IPS-15b (cell line): Measurements from ENCODE around the gene TBC1D5.
"Not testable (repeated sequence)": the region's sequence is repeated elsewhere in the genome, so short reads cannot be mapped to it uniquely, and the experiment has no call there.

ENCODE experiments used
- H3K27me3 ChIP-seq: one replicate; pipeline ENCODE4 v1.6.1; 2013; ENCODE audit warnings: low read length; ENCODE audit not compliant: control insufficient read depth, insufficient read depth
- H3K36me3 ChIP-seq: one replicate; pipeline ENCODE4 v1.6.1; 2013; ENCODE audit warnings: low read length; ENCODE audit not compliant: control insufficient read depth, insufficient read depth
- H3K4me1 ChIP-seq: one replicate; pipeline ENCODE4 v1.6.1; 2013; ENCODE audit warnings: mild to moderate bottlenecking, low read length; ENCODE audit not compliant: control insufficient read depth, insufficient read depth
- H3K4me3 ChIP-seq: one replicate; pipeline ENCODE4 v1.5.1; 2013; ENCODE audit warnings: low read depth, low read length
- H3K9ac ChIP-seq: one replicate; pipeline ENCODE4 v1.6.1; 2013; ENCODE audit warnings: low read depth, mild to moderate bottlenecking, low read length
- H3K9me3 ChIP-seq: one replicate; pipeline ENCODE4 v1.6.1; 2013; ENCODE audit warnings: mild to moderate bottlenecking, low read length; ENCODE audit not compliant: control insufficient read depth, insufficient read depth

Gene TBC1D5

GRCh38 chr3:17373304-17373703 is 369.1 kb downstream of the TBC1D5 start:
- Histone ChIP-seq H3K4me3 (no peak overlapping the region), H3K4me1 (no peaks in the 10 kb centered on the region), H3K27me3 (no peaks in the 10 kb centered on the region), H3K9ac (no peak overlapping the region), H3K9me3 (no peaks in the 10 kb centered on the region), H3K36me3 (no peaks in the 10 kb centered on the region)

GRCh38 chr3:17372362-17373210 is 369.8 kb downstream of the TBC1D5 start:
- Histone ChIP-seq H3K9me3 (no peaks in the 10 kb centered on the region), H3K27me3 (no peaks in the 10 kb centered on the region), H3K9ac (no peak overlapping the region), H3K36me3 (no peaks in the 10 kb centered on the region), H3K4me3 (no peak overlapping the region), H3K4me1 (no peaks in the 10 kb centered on the region)

GRCh38 chr3:17369973-17370372 is 372.5 kb downstream of the TBC1D5 start:
- no peak overlapping the region for H3K4me3 ChIP-seq
- no peaks in the 10 kb centered on the region for H3K27me3 ChIP-seq
- no peaks in the 10 kb centered on the region for H3K36me3 ChIP-seq
- no peaks in the 10 kb centered on the region for H3K4me1 ChIP-seq
- H3K9me3 ChIP-seq, result no peaks in the 10 kb centered on the region
- no peak overlapping the region for H3K9ac ChIP-seq

- no peak overlapping the region for H3K4me3 ChIP-seq
- H3K9ac ChIP-seq, result no peak overlapping the region
- no peaks in the 10 kb centered on the region for H3K27me3 ChIP-seq
- H3K36me3 ChIP-seq, result no peaks in the 10 kb centered on the region
- H3K4me1 ChIP-seq, result no peaks in the 10 kb centered on the region
- no peaks in the 10 kb centered on the region for H3K9me3 ChIP-seq
Measured at GRCh38 chr3:17367171-17367570, 375.3 kb downstream of the TBC1D5 start.

GRCh38 chr3:17360991-17361390 is 381.4 kb downstream of the TBC1D5 start:
- Histone ChIP-seq H3K4me3 (no peak overlapping the region), H3K9me3 (no peaks in the 10 kb centered on the region), H3K27me3 (no peaks in the 10 kb centered on the region), H3K9ac (no peak overlapping the region), H3K36me3 (no peaks in the 10 kb centered on the region), H3K4me1 (peaks cover 2% of the 10 kb centered on the region)

- Histone ChIP-seq H3K4me1 (peaks cover 2% of the 10 kb centered on the region), H3K36me3 (no peaks in the 10 kb centered on the region), H3K4me3 (no peak overlapping the region), H3K27me3 (no peaks in the 10 kb centered on the region), H3K9ac (no peak overlapping the region), H3K9me3 (no peaks in the 10 kb centered on the region)
Measured at GRCh38 chr3:17359911-17360310, 382.5 kb downstream of the TBC1D5 start.

GRCh38 chr3:17357035-17357710 is 385.3 kb downstream of the TBC1D5 start:
- Histone ChIP-seq H3K9me3 (no peaks in the 10 kb centered on the region), H3K9ac (no peak overlapping the region), H3K4me3 (no peak overlapping the region), H3K4me1 (peaks cover 2% of the 10 kb centered on the region), H3K27me3 (no peaks in the 10 kb centered on the region), H3K36me3 (no peaks in the 10 kb centered on the region)

- no peak overlapping the region for H3K9ac ChIP-seq
- peaks cover 2% of the 10 kb centered on the region for H3K4me1 ChIP-seq
- H3K36me3 ChIP-seq, result no peaks in the 10 kb centered on the region
- no peaks in the 10 kb centered on the region for H3K27me3 ChIP-seq
- H3K4me3 ChIP-seq, result no peak overlapping the region
- no peaks in the 10 kb centered on the region for H3K9me3 ChIP-seq
Measured at GRCh38 chr3:17356585-17356984, 385.8 kb downstream of the TBC1D5 start.

- H3K4me3 ChIP-seq, result no peak overlapping the region
- no peaks in the 10 kb centered on the region for H3K27me3 ChIP-seq
- peaks cover 2% of the 10 kb centered on the region for H3K4me1 ChIP-seq
- no peaks in the 10 kb centered on the region for H3K36me3 ChIP-seq
- no peak overlapping the region for H3K9ac ChIP-seq
- no peaks in the 10 kb centered on the region for H3K9me3 ChIP-seq
Measured at GRCh38 chr3:17355591-17355990, 386.8 kb downstream of the TBC1D5 start.

GRCh38 chr3:17354341-17354740 is 388.1 kb downstream of the TBC1D5 start:
- no peaks in the 10 kb centered on the region for H3K36me3 ChIP-seq
- H3K9me3 ChIP-seq, result no peaks in the 10 kb centered on the region
- no peak overlapping the region for H3K9ac ChIP-seq
- H3K4me1 ChIP-seq, result peaks cover 2% of the 10 kb centered on the region
- H3K4me3 ChIP-seq, result no peak overlapping the region
- H3K27me3 ChIP-seq, result no peaks in the 10 kb centered on the region

GRCh38 chr3:17352620-17353019 is 389.8 kb downstream of the TBC1D5 start:
- Histone ChIP-seq H3K4me3 (no peak overlapping the region), H3K36me3 (no peaks in the 10 kb centered on the region), H3K27me3 (no peaks in the 10 kb centered on the region), H3K9ac (no peak overlapping the region), H3K4me1 (peaks cover 2% of the 10 kb centered on the region), H3K9me3 (no peaks in the 10 kb centered on the region)

- H3K4me1 ChIP-seq, H3K27me3 ChIP-seq, H3K36me3 ChIP-seq, H3K9me3 ChIP-seq, H3K9ac ChIP-seq, H3K4me3 ChIP-seq: not testable (repeated sequence)
Measured at GRCh38 chr3:17351193-17351592, 391.2 kb downstream of the TBC1D5 start.
